H1 (cell line): ENCODE results near the gene GSE1. TPM values are rescaled to one million over a fixed set of nuclear protein-coding genes. Genes with fewer than 3 reads are reported as not detected.

ENCODE experiments used
- CTCF ChIA-PET: fragments of 300-600 bp; sonication (Branson Sonifier 250); formaldehyde crosslinking; loops from one replicate; lab custom pipeline; 2021; ENCODE audit not compliant: partially characterized antibody; lab: Charles Lee
- POLR2A ChIA-PET: fragments of 300-600 bp; sonication (Branson Sonifier 250); formaldehyde crosslinking; loops from one replicate; lab custom pipeline; 2021; ENCODE audit warnings: inconsistent platforms; ENCODE audit not compliant: partially characterized antibody; lab: Charles Lee
- DNase-seq, 2 experiments: peaks; one replicate each; pipeline versions ENCODE4 v3.0.0 to v3.0.0-alpha.2; 2010 to 2022; ENCODE audit warnings: low spot score in 2 of 2, low read depth in 1 of 2, mixed read lengths in 1 of 2
- FAIRE-seq: peaks from 2 replicates; lab custom pipeline; 2011; peaks lifted over from hg19 to GRCh38; lab: Jason Lieb, UNC
- H2AFZ ChIP-seq: 2 replicates; pipeline ENCODE4 v1.8.1; 2012; ENCODE audit warnings: low read length, inconsistent platforms
- H2AK5ac ChIP-seq: 2 replicates; pipeline ENCODE4 v1.6.1; 2013; ENCODE audit warnings: low read depth, low read length
- H2BK120ac ChIP-seq: replicated peaks from 2 replicates; pipeline ENCODE3; 2013; ENCODE audit warnings: low read depth, low read length, inconsistent platforms
- H2BK12ac ChIP-seq: 2 replicates; pipeline ENCODE4 v1.6.1; 2013; ENCODE audit warnings: low read depth, low read length
- H2BK15ac ChIP-seq: 2 replicates; pipeline ENCODE4 v1.6.1; 2013; ENCODE audit warnings: low read length
- H2BK20ac ChIP-seq: 2 replicates; pipeline ENCODE4 v1.6.1; 2013; ENCODE audit warnings: low read length
- H2BK5ac ChIP-seq: 2 replicates; pipeline ENCODE4 v1.6.1; 2013; ENCODE audit warnings: low read depth, low read length
- H3K14ac ChIP-seq: 2 replicates; pipeline ENCODE4 v1.6.1; 2013; ENCODE audit warnings: inconsistent platforms; ENCODE audit not compliant: insufficient read length
- H3K18ac ChIP-seq: 2 replicates; pipeline ENCODE4 v1.6.1; 2013; ENCODE audit warnings: low read length; ENCODE audit errors: extremely low read depth
- H3K23ac ChIP-seq: 2 replicates; pipeline ENCODE4 v1.6.1; 2013; ENCODE audit warnings: inconsistent platforms; ENCODE audit not compliant: insufficient read length
- H3K23me2 ChIP-seq: 2 replicates; pipeline ENCODE4 v1.6.1; 2013; ENCODE audit warnings: low read depth, low read length
- H3K27ac ChIP-seq: 2 replicates; pipeline ENCODE4 v1.6.1; 2011; ENCODE audit warnings: low read depth, low read length, inconsistent platforms
- H3K27me3 ChIP-seq, 4 experiments: replicated peaks in 1 of 4; 1 replicate in 1 of 4; 2 replicates in 3 of 4; pipeline versions ENCODE4 v1.6.1 to v1.8.1; 2011 to 2013; ENCODE audit warnings: low read length in 3 of 4, mild to moderate bottlenecking in 3 of 4, inconsistent platforms in 2 of 4, mixed read lengths in 2 of 4, moderate library complexity in 1 of 4; ENCODE audit not compliant: control insufficient read depth in 3 of 4, insufficient read depth in 3 of 4; ENCODE audit errors: extremely low read depth in 1 of 4
- H3K36me3 ChIP-seq, 4 experiments: 2 replicates each; pipeline versions ENCODE4 v1.6.1 to v1.8.1; 2011 to 2013; ENCODE audit warnings: mild to moderate bottlenecking in 4 of 4, low read length in 3 of 4, moderate library complexity in 2 of 4, control low read depth in 1 of 4, inconsistent platforms in 1 of 4; ENCODE audit not compliant: insufficient read depth in 4 of 4, control insufficient read depth in 2 of 4
- H3K4ac ChIP-seq: replicated peaks from 2 replicates; pipeline ENCODE3; 2013; ENCODE audit warnings: low read length, low read depth, mixed read lengths, inconsistent platforms; ENCODE audit not compliant: insufficient read length
- H3K4me1 ChIP-seq, 4 experiments: replicated peaks in 1 of 4; 1 replicate in 1 of 4; 2 replicates in 3 of 4; pipeline versions ENCODE4 v1.6.1 to v1.8.1; 2011 to 2013; ENCODE audit warnings: low read length in 3 of 4, inconsistent platforms in 2 of 4, mixed read lengths in 1 of 4; ENCODE audit not compliant: insufficient read depth in 4 of 4, control insufficient read depth in 3 of 4
- H3K4me2 ChIP-seq, 2 experiments: 2 replicates each; pipeline versions ENCODE4 v1.6.1 to v1.8.1; 2011 to 2013; ENCODE audit warnings: low read depth in 2 of 2, low read length in 2 of 2, control low read depth in 1 of 2, inconsistent platforms in 1 of 2, mild to moderate bottlenecking in 1 of 2; ENCODE audit not compliant: insufficient read depth in 1 of 2
- H3K4me3 ChIP-seq, 4 experiments: fragments of 200-600, 300-600 bp in 1 of 4; sonication (generic), shearing (Covaris generic), sonication (Bioruptor Twin) in 1 of 4; 2 replicates each; pipeline versions ENCODE4 v1.5.1 to v1.8.1; 2011 to 2016; ENCODE audit warnings: low read length in 4 of 4, low read depth in 3 of 4, control low read depth in 2 of 4, inconsistent platforms in 2 of 4, mild to moderate bottlenecking in 2 of 4, mixed read lengths in 1 of 4, moderate library complexity in 1 of 4; ENCODE audit not compliant: insufficient read depth in 2 of 4; ENCODE audit errors: extremely low read depth in 1 of 4
- H3K56ac ChIP-seq: replicated peaks from 2 replicates; pipeline ENCODE3; 2013; ENCODE audit warnings: low read depth, mild to moderate bottlenecking, mixed read lengths, low read length, inconsistent platforms; ENCODE audit not compliant: insufficient read length
- H3K79me1 ChIP-seq: 2 replicates; pipeline ENCODE4 v1.6.1; 2013; ENCODE audit warnings: low read depth, low read length, control low read depth
- H3K79me2 ChIP-seq, 2 experiments: 2 replicates each; pipeline versions ENCODE4 v1.6.1 to v1.8.1; 2012 to 2013; ENCODE audit warnings: low read length in 2 of 2, mild to moderate bottlenecking in 2 of 2, inconsistent platforms in 1 of 2; ENCODE audit not compliant: insufficient read depth in 2 of 2, control insufficient read depth in 1 of 2
- H3K9ac ChIP-seq, 4 experiments: replicated peaks in 1 of 4; 1 replicate in 1 of 4; 2 replicates in 3 of 4; pipeline versions ENCODE4 v1.6.1 to v1.8.1; 2011 to 2013; ENCODE audit warnings: low read depth in 3 of 4, low read length in 3 of 4, control low read depth in 2 of 4, mild to moderate bottlenecking in 2 of 4, moderate library complexity in 2 of 4, inconsistent platforms in 1 of 4; ENCODE audit errors: extremely low read depth in 1 of 4
- H3K9me3 ChIP-seq, 2 experiments: 2 replicates each; pipeline versions ENCODE4 v1.6.1 to v1.8.1; 2012 to 2013; ENCODE audit warnings: mild to moderate bottlenecking in 2 of 2, moderate library complexity in 2 of 2, control low read depth in 1 of 2, inconsistent platforms in 1 of 2, low read depth in 1 of 2, low read length in 1 of 2, mixed read lengths in 1 of 2; ENCODE audit not compliant: insufficient read depth in 2 of 2
- H4K20me1 ChIP-seq, 2 experiments: replicated peaks in 1 of 2; 2 replicates each; pipeline versions ENCODE3 to v1.8.1; 2011 to 2013; ENCODE audit warnings: inconsistent platforms in 2 of 2, low read length in 2 of 2, mild to moderate bottlenecking in 1 of 2; ENCODE audit not compliant: insufficient read depth in 2 of 2, control insufficient read depth in 1 of 2
- H4K5ac ChIP-seq: 2 replicates; pipeline ENCODE4 v1.6.1; 2013; ENCODE audit warnings: low read length, low read depth, mixed read lengths, inconsistent platforms; ENCODE audit not compliant: insufficient read length
- H4K8ac ChIP-seq: 2 replicates; pipeline ENCODE4 v1.8.0; 2013; ENCODE audit warnings: mild to moderate bottlenecking, moderate library complexity, low read length, inconsistent platforms; ENCODE audit not compliant: insufficient read depth; ENCODE audit errors: extremely low read depth
- H4K91ac ChIP-seq: replicated peaks from 2 replicates; pipeline ENCODE3; 2013; ENCODE audit warnings: low read length, mixed read lengths, inconsistent platforms; ENCODE audit not compliant: insufficient read length
- ATF3 ChIP-seq: IDR thresholded peaks from 2 replicates; pipeline ENCODE4 v1.6.1; 2011; ENCODE audit warnings: low read depth, mild to moderate bottlenecking, low read length; ENCODE audit not compliant: insufficient read depth
- E2F6 ChIP-seq: IDR thresholded peaks from 2 replicates; pipeline ENCODE4 v1.6.1; 2012; ENCODE audit warnings: inconsistent platforms
- HDAC6 ChIP-seq: IDR thresholded peaks from one replicate; pipeline ENCODE4 v1.7.1; 2012; ENCODE audit warnings: low read depth, mild to moderate bottlenecking, inconsistent platforms, low read length, moderate library complexity
- KDM4A ChIP-seq: IDR thresholded peaks from one replicate; pipeline ENCODE4 v1.7.1; 2012; ENCODE audit warnings: low read depth, mild to moderate bottlenecking, moderate library complexity, low read length, inconsistent platforms; ENCODE audit not compliant: severe bottlenecking
- KDM5A ChIP-seq: fragments of 200-600 bp; IDR thresholded peaks from 2 replicates; pipeline ENCODE4 v1.7.1; 2012; ENCODE audit warnings: mild to moderate bottlenecking, low read length, inconsistent platforms, mixed read lengths
- MAX ChIP-seq: IDR thresholded peaks from 2 replicates; pipeline ENCODE4 v1.6.1; 2012; ENCODE audit warnings: inconsistent platforms
- RNF2 ChIP-seq: fragments of 200-900, 300-1000 bp; sonication (generic); IDR thresholded peaks from 2 replicates; pipeline ENCODE4 v1.7.1; 2016; ENCODE audit warnings: borderline replicate concordance, low read depth, mild to moderate bottlenecking, antibody characterized with exemption, low read length; ENCODE audit not compliant: poor library complexity, severe bottlenecking; ENCODE audit errors: missing control alignments
- SIX5 ChIP-seq: IDR thresholded peaks from 2 replicates; pipeline ENCODE4 v1.6.1; 2011; ENCODE audit warnings: mild to moderate bottlenecking, low read depth, low read length
- WGBS, 2 experiments: shearing (Covaris generic) in 1 of 2; methylation state at CpG; one replicate each; pipeline versions ENCODE4 v1.1.6 to v1.1.7; 2013 to 2015; ENCODE audit warnings: low lambda C conversion rate in 2 of 2, mixed read lengths in 2 of 2, inconsistent platforms in 1 of 2, low coverage in 1 of 2, missing lambda C conversion rate in 1 of 2; ENCODE audit not compliant: insufficient replicate concordance in 2 of 2, insufficient coverage in 1 of 2, insufficient read length in 1 of 2; ENCODE audit errors: extremely low coverage in 1 of 2, missing lambda C conversion rate in 1 of 2; 5-methylcytosine and 5-hydroxymethylcytosine counted together
- polyA plus RNA-seq, 7 experiments: library from polyadenylated mRNA; depleted of rRNA in 3 of 7; stranded (reverse) in 5 of 7; unstranded in 2 of 7; fragments of >200 nt in 5 of 7; fragments of 200-250 nt in 2 of 7; gene quantifications; 1 replicate in 5 of 7; 2 replicates in 1 of 7; 4 replicates in 1 of 7; pipeline versions ENCODE4 v1.2.1 to v1.2.3, GENCODE V29; 2011 to 2013; ENCODE audit warnings: missing spikeins in 2 of 7, mixed read lengths in 2 of 7
- total RNA-seq: library from RNA; stranded (reverse); fragmentation: NEBNext Ultra II Directional; extraction: Animal tissue kit (Norgen Biotek cat#: 25700); gene quantifications from 2 replicates; pipeline ENCODE4 v1.2.1, GENCODE V29; 2021

Gene GSE1
- total and polyA plus RNA-seq, 2 of the 8 experiments (the other 6 are each of a cell fraction or from before 2014, with no cell fraction given): 26.0 to 65.6 TPM

- no peaks in the 10 kb centered on the region for H3K79me1 ChIP-seq
- peaks cover 0 to 2% of the 10 kb centered on the region in 2 experiments for H4K20me1 ChIP-seq
- no peak overlapping the region for H3K4ac ChIP-seq
- H3K27me3 ChIP-seq: no peaks in the 10 kb centered on the region
- 0 out of 2 replicates have a peak, but pooled peaks cover 1% of the 10 kb centered on the region for H3K23me2 ChIP-seq
- POLR2A ChIA-PET: interaction anchor here (1.5 to 2.0 kb wide), 3 partner anchors 13 to 18 kb away, joined by 3 to 7 read pairs (median 4); no protein-coding TSS in a partner anchor
- FAIRE-seq: no peak
- no peaks in the 10 kb centered on the region for H3K36me3 ChIP-seq
- H2AK5ac ChIP-seq: no peak overlapping the region
- H3K4me2 ChIP-seq: no peak overlapping the region
- H3K9ac ChIP-seq: no peak overlapping the region
- no peak overlapping the region for H4K5ac ChIP-seq
- H4K91ac ChIP-seq: no peak overlapping the region
- DNase-seq: no peak
- no peak overlapping the region for H2BK120ac ChIP-seq
- H3K14ac ChIP-seq: no peak overlapping the region
- H3K4me3 ChIP-seq: no peak overlapping the region
- H2BK12ac ChIP-seq: no peak overlapping the region
- no peak overlapping the region for H3K23ac ChIP-seq
- H3K4me1 ChIP-seq: peaks cover 0 to 3% (median 1%) of the 10 kb centered on the region in 4 experiments; a peak in 2 of 7 replicates
- H2BK20ac ChIP-seq: no peak overlapping the region
- no peak overlapping the region for H3K56ac ChIP-seq
- H2AFZ ChIP-seq: no peak overlapping the region
- H2BK15ac ChIP-seq: no peak overlapping the region
- H3K27ac ChIP-seq: no peak overlapping the region
- no peak for TF ChIP-seq E2F6
- TF ChIP-seq RNF2: no peak
- no peak for TF ChIP-seq KDM5A
- no peak for TF ChIP-seq SIX5
- no peak for TF ChIP-seq ATF3
- no peak for TF ChIP-seq MAX
- no peak for TF ChIP-seq KDM4A
- no peak for TF ChIP-seq HDAC6
- TF ChIP-seq, all 59 proteins: peak for 0
- no peak overlapping the region for H4K8ac ChIP-seq
- H3K9me3 ChIP-seq: no peaks in the 10 kb centered on the region
- no peak overlapping the region for H3K18ac ChIP-seq
- H2BK5ac ChIP-seq: no peak overlapping the region
- WGBS, 2 experiments: 87% methylated on average over 10 of the region's 11 CpGs; no CpG with 5 or more reads in 1 of the 2 experiments
- H3K79me2 ChIP-seq: no peaks in the 10 kb centered on the region
- CTCF ChIA-PET: interaction anchor here (0.8 to 37.0 kb wide), 7 partner anchors 10 to 44 kb away, joined by 3 to 620 read pairs (median 7); no protein-coding TSS in a partner anchor
Observed at GRCh38 chr16:85704011-85704410, 90.9 kb downstream of the GSE1 start.
